ENCODE results near the gene DNMT1. TPM values are rescaled to one million over a fixed set of nuclear protein-coding genes. Genes with fewer than 3 reads are reported as not detected.

DNMT1 gene
- polyA plus RNA-seq, 4 donors, result 82.1 to 134 (median 119) TPM

- DNase-seq (ENCODE audit: low read depth in 4 of 4, low spot score in 3 of 4), result no peak
Measured at GRCh38 chr19:10104130-10104513, 90.6 kb downstream of the DNMT1 start.

GRCh38 chr19:10102787-10103236 is 91.9 kb downstream of the DNMT1 start:
- peak in 1 of 4 donors; percentile 25 for DNase-seq (ENCODE audit: low read depth in 4 of 4, low spot score in 3 of 4)

- no peak for DNase-seq (ENCODE audit: low read depth in 4 of 4, low spot score in 3 of 4)
Measured at GRCh38 chr19:10100163-10100785, 94.5 kb downstream of the DNMT1 start.

DNA sequence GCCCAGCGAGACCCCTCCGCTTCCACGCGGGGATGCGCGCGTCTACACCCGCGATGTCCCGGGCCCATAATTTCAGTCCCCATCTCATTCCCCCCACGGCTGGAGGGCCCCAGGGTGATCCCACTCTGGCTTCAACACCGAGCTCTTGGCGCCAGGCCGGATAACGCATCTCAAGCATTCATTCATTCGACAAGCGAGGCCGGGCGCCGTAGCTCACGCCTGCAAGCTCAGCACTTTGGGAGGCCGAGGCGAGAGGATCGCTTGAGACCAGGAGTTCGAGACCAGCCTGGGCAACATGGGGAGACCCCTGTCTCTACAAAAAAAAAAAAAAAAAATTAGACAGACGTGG is 98.2 kb downstream of the DNMT1 start:
- DNase-seq (ENCODE audit: low read depth in 4 of 4, low spot score in 3 of 4), result no peak

- DNase-seq (ENCODE audit: low read depth in 4 of 4, low spot score in 3 of 4), result peak; percentile 68 to 87 (median 84)
Measured at GRCh38 chr19:10095948-10096614, 98.7 kb downstream of the DNMT1 start.

- no peak for DNase-seq (ENCODE audit: low read depth in 4 of 4, low spot score in 3 of 4)
Measured at GRCh38 chr19:10095622-10095947, 99.2 kb downstream of the DNMT1 start.

- no peak for DNase-seq (ENCODE audit: low read depth in 4 of 4, low spot score in 3 of 4)
Measured at GRCh38 chr19:10093295-10094186, 101.2 kb downstream of the DNMT1 start.

DNA sequence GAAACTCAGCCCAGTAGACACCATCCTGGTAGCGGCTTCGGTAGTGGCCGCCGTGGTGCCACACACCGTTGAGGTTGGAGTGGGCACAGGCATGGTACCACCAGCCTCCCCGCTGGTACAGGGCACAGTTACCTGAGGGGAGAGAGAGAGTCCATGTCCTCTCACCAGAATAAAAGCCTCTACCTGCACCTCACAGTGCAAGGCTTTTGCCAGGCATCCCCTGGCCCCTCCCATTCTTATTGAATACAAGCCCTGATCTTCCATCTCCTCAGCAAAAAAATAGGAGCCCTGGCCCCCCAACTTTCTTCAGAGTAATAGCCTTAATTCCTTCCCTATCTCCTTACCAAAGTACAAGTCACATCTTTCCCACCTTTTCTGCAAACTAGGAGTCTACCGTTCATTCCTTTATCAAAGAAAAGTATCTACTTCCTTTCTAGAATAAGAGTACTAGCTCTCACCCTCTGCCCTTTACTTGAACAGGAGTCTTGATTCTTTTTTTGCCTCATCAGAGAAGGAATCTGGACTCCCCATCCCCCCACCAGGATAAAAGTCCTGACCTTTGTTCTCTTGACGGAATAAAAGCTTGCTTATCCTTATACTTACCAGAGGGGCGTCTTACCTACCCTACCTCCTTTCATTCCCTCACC is 102.0 kb downstream of the DNMT1 start:
- no peak for DNase-seq (ENCODE audit: low read depth in 4 of 4, low spot score in 3 of 4)

DNA sequence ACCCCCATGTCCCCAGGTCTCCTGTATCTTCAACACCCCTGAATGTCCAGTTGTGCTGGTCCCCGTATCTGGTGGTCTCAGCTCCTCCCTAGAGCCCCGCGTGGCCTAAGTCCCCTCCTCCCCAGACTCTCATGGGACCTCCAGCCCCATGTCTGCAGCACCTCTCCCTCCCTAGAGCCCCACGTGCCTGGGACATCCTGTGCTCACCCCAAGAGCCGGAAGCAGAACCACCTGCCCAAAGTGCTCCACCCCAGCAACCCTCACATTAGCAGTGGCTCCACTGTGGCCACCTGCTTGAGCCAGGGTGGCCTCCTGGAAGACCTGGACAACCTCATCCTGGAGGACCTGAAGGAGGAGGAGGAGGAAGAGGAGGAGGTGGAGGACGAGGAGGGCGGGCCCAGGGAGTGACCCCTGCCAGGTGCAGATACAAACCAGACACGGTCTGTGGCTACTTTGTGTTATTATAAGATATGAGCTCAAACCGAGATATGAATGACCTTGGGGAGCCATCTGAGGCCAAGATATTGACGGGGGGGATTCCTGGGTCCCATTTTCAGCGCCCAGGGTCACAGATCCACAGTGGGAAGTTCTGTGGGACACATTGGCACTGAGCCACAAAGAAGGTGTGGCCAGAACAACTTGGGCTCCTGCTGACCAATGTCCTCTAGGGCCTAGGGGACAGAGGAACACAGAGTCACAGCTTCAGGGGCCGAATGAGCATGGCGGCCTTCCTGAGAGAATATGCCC is 102.7 kb downstream of the DNMT1 start:
- DNase-seq (ENCODE audit: low read depth in 4 of 4, low spot score in 3 of 4), result no peak

DNA sequence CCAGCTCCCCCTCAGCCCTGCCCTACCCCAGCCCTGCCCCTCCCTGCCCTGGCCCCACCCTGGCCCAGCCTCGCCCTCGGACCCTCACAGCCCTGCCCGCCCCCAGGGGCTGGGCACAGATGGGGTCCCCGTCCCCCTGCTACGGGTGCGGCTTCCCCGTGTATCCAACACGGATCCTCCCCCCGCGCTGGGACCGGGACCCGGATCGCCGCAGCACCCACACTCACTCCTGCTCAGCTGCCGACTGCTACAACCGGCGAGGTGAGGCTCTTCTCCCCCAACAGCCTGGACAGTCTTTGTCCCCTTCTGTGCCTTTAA is 103.4 kb downstream of the DNMT1 start:
- no peak for DNase-seq (ENCODE audit: low read depth in 4 of 4, low spot score in 3 of 4)

GRCh38 chr19:10089801-10090375 is 104.9 kb downstream of the DNMT1 start:
- no peak for DNase-seq (ENCODE audit: low read depth in 4 of 4, low spot score in 3 of 4)

DNA sequence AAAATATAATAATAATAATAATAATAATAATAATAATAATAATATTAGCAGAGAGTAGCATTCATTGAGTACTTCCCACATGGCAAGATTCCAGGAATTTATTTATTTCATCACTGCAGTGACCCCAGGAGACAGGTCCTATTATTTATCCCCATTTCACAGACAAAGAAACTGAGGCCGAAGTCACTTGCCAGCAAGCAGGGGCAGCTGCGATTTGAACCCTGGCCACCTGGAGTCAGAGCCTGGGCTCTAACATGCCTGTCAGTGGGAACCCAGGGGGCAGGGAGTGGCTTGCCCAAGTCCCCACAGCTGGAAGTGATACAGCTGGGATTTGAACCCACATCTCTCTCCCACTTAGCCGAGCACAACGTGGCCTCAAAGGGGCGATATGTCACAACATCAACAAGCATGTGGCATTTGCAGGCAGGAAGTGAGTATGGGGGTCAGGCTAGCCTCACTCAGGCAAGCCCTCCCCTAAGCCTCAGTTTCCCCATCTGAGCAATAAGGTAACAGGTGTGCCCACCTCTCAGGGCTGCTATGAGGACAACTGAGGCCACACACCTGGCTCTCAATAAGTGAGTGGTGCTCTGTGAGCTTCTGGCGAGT is 105.7 kb downstream of the DNMT1 start:
- DNase-seq (ENCODE audit: low read depth in 4 of 4, low spot score in 3 of 4), result no peak

- no peak for DNase-seq (ENCODE audit: low read depth in 4 of 4, low spot score in 3 of 4)
Measured at GRCh38 chr19:10087296-10088061, 107.3 kb downstream of the DNMT1 start.

GRCh38 chr19:10086591-10087192 is 108.1 kb downstream of the DNMT1 start:
- DNase-seq (ENCODE audit: low read depth in 4 of 4, low spot score in 3 of 4), result no peak

- DNase-seq (ENCODE audit: low read depth in 4 of 4, low spot score in 3 of 4), result peak in 2 of 4 donors; percentile 54 to 58
Measured at GRCh38 chr19:10085641-10086590, 108.8 kb downstream of the DNMT1 start, which contains the start of gene SHFL. SHFL (plus strand) TSS chr19:10086317; CDS start chr19:10086428, 111 bp downstream.

DNA sequence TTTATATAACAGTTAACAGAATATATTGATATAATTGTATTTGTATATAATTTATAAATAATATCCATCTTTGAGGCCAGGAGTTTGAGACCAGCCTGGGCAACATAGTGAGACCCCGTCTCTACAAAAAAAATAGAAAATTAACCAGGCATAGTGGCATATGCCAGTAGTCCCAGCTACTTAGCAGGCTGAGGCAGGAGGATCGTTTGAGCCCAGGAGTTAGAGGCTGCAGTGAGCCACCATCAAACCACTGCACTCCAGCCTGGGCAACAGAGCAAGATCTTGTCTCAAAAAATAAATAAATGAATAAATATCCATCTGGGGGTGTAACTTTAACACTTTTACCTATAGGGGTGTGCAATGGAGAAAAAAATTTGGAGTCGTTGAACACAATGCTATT is 110.0 kb downstream of the DNMT1 start:
- no peak for DNase-seq (ENCODE audit: low read depth in 4 of 4, low spot score in 3 of 4)

DNA sequence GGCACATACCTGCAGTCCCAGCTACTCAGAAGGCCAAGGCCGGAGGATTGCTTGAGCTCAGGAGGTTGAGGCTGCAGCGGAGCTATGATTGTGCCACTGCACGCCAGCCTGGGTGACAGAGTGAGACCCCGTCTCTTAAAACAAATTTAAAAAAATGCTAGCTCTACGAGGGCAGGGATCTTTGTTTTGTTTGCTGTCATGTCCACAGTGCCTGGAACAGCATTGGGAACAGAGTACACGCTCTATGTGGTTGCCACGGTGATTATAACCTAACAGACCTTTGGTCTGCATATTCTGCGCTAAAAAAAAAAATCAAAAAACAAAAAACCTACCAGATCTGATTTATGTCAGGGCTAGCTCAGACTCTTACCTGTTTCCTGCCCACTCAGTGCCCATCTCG is 110.8 kb downstream of the DNMT1 start:
- DNase-seq (ENCODE audit: low read depth in 4 of 4, low spot score in 3 of 4), result no peak
